ENCODE results near the gene FER.

- TF ChIP-seq POLR2A (IDR thresholded peaks at IDR 0.05): no peak
- TF ChIP-seq, protein P1, sequence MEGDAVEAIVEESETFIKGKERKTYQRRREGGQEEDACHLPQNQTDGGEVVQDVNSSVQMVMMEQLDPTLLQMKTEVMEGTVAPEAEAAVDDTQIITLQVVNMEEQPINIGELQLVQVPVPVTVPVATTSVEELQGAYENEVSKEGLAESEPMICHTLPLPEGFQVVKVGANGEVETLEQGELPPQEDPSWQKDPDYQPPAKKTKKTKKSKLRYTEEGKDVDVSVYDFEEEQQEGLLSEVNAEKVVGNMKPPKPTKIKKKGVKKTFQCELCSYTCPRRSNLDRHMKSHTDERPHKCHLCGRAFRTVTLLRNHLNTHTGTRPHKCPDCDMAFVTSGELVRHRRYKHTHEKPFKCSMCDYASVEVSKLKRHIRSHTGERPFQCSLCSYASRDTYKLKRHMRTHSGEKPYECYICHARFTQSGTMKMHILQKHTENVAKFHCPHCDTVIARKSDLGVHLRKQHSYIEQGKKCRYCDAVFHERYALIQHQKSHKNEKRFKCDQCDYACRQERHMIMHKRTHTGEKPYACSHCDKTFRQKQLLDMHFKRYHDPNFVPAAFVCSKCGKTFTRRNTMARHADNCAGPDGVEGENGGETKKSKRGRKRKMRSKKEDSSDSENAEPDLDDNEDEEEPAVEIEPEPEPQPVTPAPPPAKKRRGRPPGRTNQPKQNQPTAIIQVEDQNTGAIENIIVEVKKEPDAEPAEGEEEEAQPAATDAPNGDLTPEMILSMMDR (IDR thresholded peaks at IDR 0.05 in 4 of 5, conservative IDR thresholded peaks at IDR 0.05 in 1 of 5): no peak
Measured at GRCh38 chr5:108730617-108731340, 16.9 kb upstream of the FER start.

Data from gastrocnemius medialis (tissue), 4 donors.